ENCODE data around the gene TMPRSS6. TPM values are rescaled to one million over a fixed set of nuclear protein-coding genes. Genes with fewer than 3 reads are reported as not detected.
A peak's percentile ranks its signal among the peaks of the same experiment; 100 is the strongest.

The TMPRSS6 gene
- total and polyA plus RNA-seq, 2 of the 13 experiments (the other 11 are each of a cell fraction or from before 2014, with no cell fraction given): 4.2 to 4.8 TPM

DNA sequence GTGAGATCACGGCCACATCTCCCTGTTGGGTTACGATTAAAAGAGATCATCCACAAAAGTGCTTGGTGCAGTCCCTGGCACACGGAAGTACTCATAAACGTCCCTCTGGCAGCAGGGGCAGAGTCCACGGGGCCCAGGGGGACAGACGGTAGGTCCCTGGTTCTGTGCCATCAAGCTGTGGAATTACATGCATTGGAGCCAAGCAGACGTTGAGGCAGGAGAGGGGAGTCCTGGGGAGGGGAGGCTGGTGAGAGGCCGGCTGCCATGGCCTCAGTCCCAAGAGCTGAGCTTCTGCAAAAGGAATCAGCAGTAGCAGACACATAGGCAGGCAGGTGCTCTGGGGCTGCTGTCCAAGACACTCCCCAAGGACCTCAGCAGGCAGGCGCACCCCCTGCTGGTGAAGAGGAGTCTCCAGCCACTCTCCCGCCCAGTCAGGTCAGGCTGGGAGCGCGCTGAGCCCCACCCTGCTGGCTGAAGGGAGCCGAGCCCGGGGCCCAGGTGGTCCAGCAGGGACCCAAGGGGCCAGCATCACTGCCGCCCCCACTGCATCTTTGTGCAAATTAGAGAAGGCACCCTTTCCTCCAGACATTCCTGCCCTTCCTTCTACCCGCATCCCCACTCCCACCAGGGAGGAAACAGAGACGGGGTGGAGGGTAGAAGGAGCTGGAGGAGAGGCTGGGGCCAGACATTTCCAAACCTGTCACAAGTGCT, 65.5 kb downstream of the TMPRSS6 start (continued):
- TF ChIP-seq, protein P1, sequence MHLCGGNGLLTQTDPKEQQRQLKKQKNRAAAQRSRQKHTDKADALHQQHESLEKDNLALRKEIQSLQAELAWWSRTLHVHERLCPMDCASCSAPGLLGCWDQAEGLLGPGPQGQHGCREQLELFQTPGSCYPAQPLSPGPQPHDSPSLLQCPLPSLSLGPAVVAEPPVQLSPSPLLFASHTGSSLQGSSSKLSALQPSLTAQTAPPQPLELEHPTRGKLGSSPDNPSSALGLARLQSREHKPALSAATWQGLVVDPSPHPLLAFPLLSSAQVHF (CRISPR knock-in tag; IDR thresholded peaks at IDR 0.05): 0 out of 2 replicates have a peak, but pooled peaks have one; percentile 25
- TF ChIP-seq ZNF816 (CRISPR knock-in tag; IDR thresholded peaks at IDR 0.05; ENCODE audit: borderline replicate concordance) (no peak), ZNF83 (CRISPR knock-in tag; IDR thresholded peaks at IDR 0.05; ENCODE audit: borderline replicate concordance) (no peak), PHF20 (CRISPR knock-in tag; IDR thresholded peaks at IDR 0.05) (peak; percentile 16; the same call in 1 of the 2 replicates), ZNF749 (CRISPR knock-in tag; IDR thresholded peaks at IDR 0.05; ENCODE audit: borderline replicate concordance) (no peak), MED1 (CRISPR knock-in tag; IDR thresholded peaks at IDR 0.05) (0 out of 2 replicates have a peak, but pooled peaks have one; percentile 70), ZNF460 (CRISPR knock-in tag; IDR thresholded peaks at IDR 0.05; ENCODE audit: borderline replicate concordance) (no peak), NFE2L2 (IDR thresholded peaks at IDR 0.05; ENCODE audit: low read length) (no peak), ZNF367 (CRISPR knock-in tag; IDR thresholded peaks at IDR 0.05; ENCODE audit: borderline replicate concordance) (no peak)
- TF ChIP-seq, protein P2, sequence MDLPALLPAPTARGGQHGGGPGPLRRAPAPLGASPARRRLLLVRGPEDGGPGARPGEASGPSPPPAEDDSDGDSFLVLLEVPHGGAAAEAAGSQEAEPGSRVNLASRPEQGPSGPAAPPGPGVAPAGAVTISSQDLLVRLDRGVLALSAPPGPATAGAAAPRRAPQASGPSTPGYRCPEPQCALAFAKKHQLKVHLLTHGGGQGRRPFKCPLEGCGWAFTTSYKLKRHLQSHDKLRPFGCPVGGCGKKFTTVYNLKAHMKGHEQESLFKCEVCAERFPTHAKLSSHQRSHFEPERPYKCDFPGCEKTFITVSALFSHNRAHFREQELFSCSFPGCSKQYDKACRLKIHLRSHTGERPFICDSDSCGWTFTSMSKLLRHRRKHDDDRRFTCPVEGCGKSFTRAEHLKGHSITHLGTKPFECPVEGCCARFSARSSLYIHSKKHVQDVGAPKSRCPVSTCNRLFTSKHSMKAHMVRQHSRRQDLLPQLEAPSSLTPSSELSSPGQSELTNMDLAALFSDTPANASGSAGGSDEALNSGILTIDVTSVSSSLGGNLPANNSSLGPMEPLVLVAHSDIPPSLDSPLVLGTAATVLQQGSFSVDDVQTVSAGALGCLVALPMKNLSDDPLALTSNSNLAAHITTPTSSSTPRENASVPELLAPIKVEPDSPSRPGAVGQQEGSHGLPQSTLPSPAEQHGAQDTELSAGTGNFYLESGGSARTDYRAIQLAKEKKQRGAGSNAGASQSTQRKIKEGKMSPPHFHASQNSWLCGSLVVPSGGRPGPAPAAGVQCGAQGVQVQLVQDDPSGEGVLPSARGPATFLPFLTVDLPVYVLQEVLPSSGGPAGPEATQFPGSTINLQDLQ (CRISPR knock-in tag; IDR thresholded peaks at IDR 0.05): no peak
- TF ChIP-seq, protein P3, sequence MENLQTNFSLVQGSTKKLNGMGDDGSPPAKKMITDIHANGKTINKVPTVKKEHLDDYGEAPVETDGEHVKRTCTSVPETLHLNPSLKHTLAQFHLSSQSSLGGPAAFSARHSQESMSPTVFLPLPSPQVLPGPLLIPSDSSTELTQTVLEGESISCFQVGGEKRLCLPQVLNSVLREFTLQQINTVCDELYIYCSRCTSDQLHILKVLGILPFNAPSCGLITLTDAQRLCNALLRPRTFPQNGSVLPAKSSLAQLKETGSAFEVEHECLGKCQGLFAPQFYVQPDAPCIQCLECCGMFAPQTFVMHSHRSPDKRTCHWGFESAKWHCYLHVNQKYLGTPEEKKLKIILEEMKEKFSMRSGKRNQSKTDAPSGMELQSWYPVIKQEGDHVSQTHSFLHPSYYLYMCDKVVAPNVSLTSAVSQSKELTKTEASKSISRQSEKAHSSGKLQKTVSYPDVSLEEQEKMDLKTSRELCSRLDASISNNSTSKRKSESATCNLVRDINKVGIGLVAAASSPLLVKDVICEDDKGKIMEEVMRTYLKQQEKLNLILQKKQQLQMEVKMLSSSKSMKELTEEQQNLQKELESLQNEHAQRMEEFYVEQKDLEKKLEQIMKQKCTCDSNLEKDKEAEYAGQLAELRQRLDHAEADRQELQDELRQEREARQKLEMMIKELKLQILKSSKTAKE (CRISPR knock-in tag; IDR thresholded peaks at IDR 0.05; ENCODE audit: borderline replicate concordance): peak; percentile 56; the same call in 1 of the 2 replicates
- TF ChIP-seq, protein P4, sequence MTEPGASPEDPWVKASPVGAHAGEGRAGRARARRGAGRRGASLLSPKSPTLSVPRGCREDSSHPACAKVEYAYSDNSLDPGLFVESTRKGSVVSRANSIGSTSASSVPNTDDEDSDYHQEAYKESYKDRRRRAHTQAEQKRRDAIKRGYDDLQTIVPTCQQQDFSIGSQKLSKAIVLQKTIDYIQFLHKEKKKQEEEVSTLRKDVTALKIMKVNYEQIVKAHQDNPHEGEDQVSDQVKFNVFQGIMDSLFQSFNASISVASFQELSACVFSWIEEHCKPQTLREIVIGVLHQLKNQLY (CRISPR knock-in tag; IDR thresholded peaks at IDR 0.05): no peak
- TF ChIP-seq, protein P5, sequence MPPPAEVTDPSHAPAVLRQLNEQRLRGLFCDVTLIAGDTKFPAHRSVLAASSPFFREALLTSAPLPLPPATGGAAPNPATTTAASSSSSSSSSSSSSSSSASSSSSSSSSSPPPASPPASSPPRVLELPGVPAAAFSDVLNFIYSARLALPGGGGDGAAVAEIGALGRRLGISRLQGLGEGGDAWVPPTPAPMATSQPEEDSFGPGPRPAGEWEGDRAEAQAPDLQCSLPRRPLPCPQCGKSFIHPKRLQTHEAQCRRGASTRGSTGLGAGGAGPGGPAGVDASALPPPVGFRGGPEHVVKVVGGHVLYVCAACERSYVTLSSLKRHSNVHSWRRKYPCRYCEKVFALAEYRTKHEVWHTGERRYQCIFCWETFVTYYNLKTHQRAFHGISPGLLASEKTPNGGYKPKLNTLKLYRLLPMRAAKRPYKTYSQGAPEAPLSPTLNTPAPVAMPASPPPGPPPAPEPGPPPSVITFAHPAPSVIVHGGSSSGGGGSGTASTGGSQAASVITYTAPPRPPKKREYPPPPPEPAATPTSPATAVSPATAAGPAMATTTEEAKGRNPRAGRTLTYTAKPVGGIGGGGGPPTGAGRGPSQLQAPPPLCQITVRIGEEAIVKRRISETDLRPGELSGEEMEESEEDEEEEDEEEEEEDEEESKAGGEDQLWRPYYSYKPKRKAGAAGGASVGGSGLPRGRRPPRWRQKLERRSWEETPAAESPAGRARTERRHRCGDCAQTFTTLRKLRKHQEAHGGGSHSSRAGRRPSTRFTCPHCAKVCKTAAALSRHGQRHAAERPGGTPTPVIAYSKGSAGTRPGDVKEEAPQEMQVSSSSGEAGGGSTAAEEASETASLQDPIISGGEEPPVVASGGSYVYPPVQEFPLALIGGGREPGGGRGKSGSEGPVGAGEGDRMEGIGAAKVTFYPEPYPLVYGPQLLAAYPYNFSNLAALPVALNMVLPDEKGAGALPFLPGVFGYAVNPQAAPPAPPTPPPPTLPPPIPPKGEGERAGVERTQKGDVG (CRISPR knock-in tag; IDR thresholded peaks at IDR 0.05; ENCODE audit: borderline replicate concordance): peak; percentile 70
